HepG2 (cell line): ENCODE results near the gene MECR. TPM values are rescaled to one million over a fixed set of nuclear protein-coding genes. Genes with fewer than 3 reads are reported as not detected.

ENCODE experiments used
- ATAC-seq: fragments of 200-7000 bp; cut with Tn5 transposase; 3 replicates; pipeline ENCODE4 v1.9.1; 2020; ENCODE audit warnings: mild to moderate bottlenecking, moderate library complexity
- BruUV-seq: library from RNA; stranded (reverse); fragments of 400-500 nt; replicated peaks from 2 replicates; lab custom pipeline; 2021; lab: Mats Ljungman, UMichigan
- CTCF ChIA-PET: fragments of 300-600 bp; formaldehyde crosslinking; extraction: SDS; loops from one replicate; lab custom pipeline; 2021; ENCODE audit warnings: low total read pairs, inconsistent platforms, low intra/inter-chr PET ratio; lab: Yijun Ruan, JAX
- POLR2A ChIA-PET: fragments of 350-600 bp; sonication (Branson Sonifier 250); formaldehyde crosslinking; loops from one replicate; lab custom pipeline; 2020; ENCODE audit warnings: antibody characterized with exemption, inconsistent platforms; lab: Yijun Ruan, JAX
- DNase-seq: peaks from one replicate; pipeline ENCODE4 v3.0.0-alpha.2; 2015; ENCODE audit warnings: low spot score
- FAIRE-seq: peaks from 3 replicates; lab custom pipeline; 2011; peaks lifted over from hg19 to GRCh38; lab: Jason Lieb, UNC
- H2AFZ ChIP-seq: one replicate; pipeline ENCODE4 v1.6.1; 2011; ENCODE audit warnings: low read length, inconsistent platforms
- H3K27ac ChIP-seq: fragments of 300-600 bp; 3 replicates; pipeline ENCODE4 v1.8.0; 2011; ENCODE audit warnings: mixed run types, mild to moderate bottlenecking, mixed read lengths, low read length, inconsistent platforms; ENCODE audit not compliant: insufficient read depth; ENCODE audit errors: extremely low read length
- H3K27me3 ChIP-seq, 2 experiments: fragments of 200-600 bp in 1 of 2; 2 replicates in 1 of 2; 3 replicates in 1 of 2; pipeline versions ENCODE4 v1.6.0 to v1.8.0; 2011; ENCODE audit warnings: low read length in 2 of 2, mild to moderate bottlenecking in 2 of 2, moderate library complexity in 2 of 2, inconsistent platforms in 1 of 2; ENCODE audit not compliant: insufficient read depth in 2 of 2, control insufficient read depth in 1 of 2
- H3K36me3 ChIP-seq, 2 experiments: fragments of 200-600 bp in 1 of 2; replicated peaks in 1 of 2; 2 replicates in 1 of 2; 3 replicates in 1 of 2; pipeline versions ENCODE4 v1.5.1 to v1.8.0; 2011; ENCODE audit warnings: low read length in 2 of 2, inconsistent platforms in 1 of 2; ENCODE audit not compliant: insufficient read depth in 2 of 2, control insufficient read depth in 1 of 2
- H3K4me1 ChIP-seq: 2 replicates; pipeline ENCODE4 v1.5.1; 2012; ENCODE audit warnings: low read length, inconsistent platforms; ENCODE audit not compliant: insufficient read depth
- H3K4me2 ChIP-seq: 2 replicates; pipeline ENCODE4 v1.6.0; 2011; ENCODE audit warnings: low read depth, low read length, inconsistent platforms
- H3K4me3 ChIP-seq, 3 experiments: fragments of 200-600 bp in 1 of 3; sonication (generic), shearing (Covaris generic) in 1 of 3; replicated peaks in 1 of 3; 2 replicates each; pipeline ENCODE4 v1.5.1; 2011 to 2016; ENCODE audit warnings: low read length in 3 of 3, inconsistent platforms in 2 of 3, low read depth in 2 of 3, mild to moderate bottlenecking in 2 of 3, control low read depth in 1 of 3, mixed read lengths in 1 of 3; ENCODE audit not compliant: insufficient read depth in 1 of 3
- H3K79me2 ChIP-seq: one replicate; pipeline ENCODE4 v1.6.1; 2011; ENCODE audit warnings: low read length, inconsistent platforms; ENCODE audit not compliant: insufficient read depth
- H3K9ac ChIP-seq: 2 replicates; pipeline ENCODE4 v1.6.0; 2011; ENCODE audit warnings: mild to moderate bottlenecking, low read depth, low read length, inconsistent platforms; ENCODE audit not compliant: insufficient read depth
- H3K9me3 ChIP-seq: 2 replicates; pipeline ENCODE4 v1.5.1; 2012; ENCODE audit warnings: mild to moderate bottlenecking, low read length
- H4K20me1 ChIP-seq: 2 replicates; pipeline ENCODE4 v1.6.0; 2011; ENCODE audit warnings: inconsistent platforms, mild to moderate bottlenecking, low read length, moderate library complexity; ENCODE audit not compliant: insufficient read depth
- AGO2 ChIP-seq: fragments of 200-400 bp; formaldehyde crosslinking; optimal IDR thresholded peaks from 2 replicates; pipeline ENCODE3; 2017; ENCODE audit warnings: mild to moderate bottlenecking, low read depth, low read length, moderate library complexity
- BRCA1 ChIP-seq: sonication (generic); formaldehyde crosslinking; IDR thresholded peaks from 2 replicates; pipeline ENCODE4 v1.4.0; 2020; ENCODE audit warnings: missing genetic modification reagents
- FUBP1 ChIP-seq: sonication (generic); formaldehyde crosslinking; IDR thresholded peaks from 2 replicates; pipeline ENCODE4 v1.5.1; 2020; ENCODE audit warnings: missing genetic modification reagents, mild to moderate bottlenecking, borderline replicate concordance
- HNRNPK ChIP-seq: fragments of 200-400 bp; formaldehyde crosslinking; IDR thresholded peaks from 2 replicates; pipeline ENCODE4 v1.6.1; 2018; ENCODE audit warnings: low read length, low read depth, moderate library complexity, mild to moderate bottlenecking; ENCODE audit not compliant: poor library complexity, severe bottlenecking
- IKZF5 ChIP-seq: IDR thresholded peaks from 2 replicates; pipeline ENCODE4 v1.6.1; 2018; ENCODE audit warnings: missing genetic modification reagents, mild to moderate bottlenecking, missing compliant biosample characterization
- LBX2 ChIP-seq: sonication (generic); formaldehyde crosslinking; IDR thresholded peaks from 2 replicates; pipeline ENCODE4 v1.5.0; 2020; ENCODE audit warnings: missing genetic modification reagents, mild to moderate bottlenecking, borderline replicate concordance
- NCOA5 ChIP-seq: sonication (generic); formaldehyde crosslinking; IDR thresholded peaks from 2 replicates; pipeline ENCODE4 v1.4.0; 2020; ENCODE audit warnings: missing genetic modification reagents
- RAD21 ChIP-seq: fragments of 450-650 bp; formaldehyde crosslinking; IDR thresholded peaks from 2 replicates; pipeline ENCODE4 v1.5.0; 2020; ENCODE audit warnings: mild to moderate bottlenecking
- RCOR2 ChIP-seq: IDR thresholded peaks from 2 replicates; pipeline ENCODE4 v1.6.1; 2016; ENCODE audit warnings: missing biosample characterization, missing genetic modification reagents
- SMAD1 ChIP-seq: sonication (generic); formaldehyde crosslinking; IDR thresholded peaks from 2 replicates; pipeline ENCODE4 v1.4.0; 2020; ENCODE audit warnings: missing genetic modification reagents, low read depth, mild to moderate bottlenecking, borderline replicate concordance
- SOX6 ChIP-seq, 2 experiments: fragments of 450-650 bp in 1 of 2; sonication (generic) in 1 of 2; formaldehyde crosslinking in 1 of 2; IDR thresholded peaks; 2 replicates each; pipeline versions ENCODE4 v1.4.0 to v1.6.1; 2017 to 2020; ENCODE audit warnings: antibody characterized with exemption in 1 of 2, mild to moderate bottlenecking in 1 of 2, missing genetic modification reagents in 1 of 2
- STAG1 ChIP-seq: sonication (generic); formaldehyde crosslinking; IDR thresholded peaks from 2 replicates; pipeline ENCODE4 v1.4.0; 2020; ENCODE audit warnings: missing genetic modification reagents
- TSC22D2 ChIP-seq: sonication (generic); formaldehyde crosslinking; IDR thresholded peaks from 2 replicates; pipeline ENCODE4 v1.5.1; 2020; ENCODE audit warnings: missing genetic modification reagents, mild to moderate bottlenecking, borderline replicate concordance
- ZBTB26 ChIP-seq: IDR thresholded peaks from 2 replicates; pipeline ENCODE4 v1.6.1; 2016; ENCODE audit warnings: missing compliant biosample characterization, missing genetic modification reagents, borderline replicate concordance
- WGBS: methylation state at CpG from one replicate; pipeline ENCODE4 v1.1.6; 2017; ENCODE audit warnings: low lambda C conversion rate; 5-methylcytosine and 5-hydroxymethylcytosine counted together
- in situ Hi-C: cut with HindIII; loops from 2 replicates; pipeline ENCODE4 v1.10.0; 2017; ENCODE audit warnings: low pct_unique_long_range_greater_than_20kb; ENCODE audit not compliant: extremely low pct_ligation_motif_present
- intact Hi-C: fragments of 100-400 bp; cut with micrococcal nuclease; formaldehyde crosslinking; loops from one replicate; pipeline ENCODE4 v1.10.0; 2022; ENCODE audit not compliant: unreplicated experiment
- polyA plus RNA-seq, 8 experiments: library from polyadenylated mRNA; depleted of rRNA in 3 of 8; stranded (reverse) in 7 of 8; unstranded in 1 of 8; fragments of >200 nt; fragmentation: Illumina TruSeq in 4 of 8; extraction: Trizol in 4 of 8; gene quantifications; 2 replicates each; pipeline versions ENCODE4 v1.2.1 to v1.2.3, GENCODE V29; 2011 to 2016; ENCODE audit warnings: low read depth in 4 of 8, missing spikeins in 1 of 8, mixed read lengths in 1 of 8; ENCODE audit not compliant: insufficient read depth in 1 of 8
- total RNA-seq, 5 experiments: library from RNA; depleted of rRNA; stranded (reverse); fragments of >200 nt; fragmentation: Illumina TruSeq; extraction: Trizol; gene quantifications; 2 replicates each; pipeline ENCODE4 v1.2.3, GENCODE V29; 2016; ENCODE audit warnings: low read depth in 1 of 5

Gene MECR
- total and polyA plus RNA-seq, 2 of the 13 experiments (the other 11 are each of a cell fraction or from before 2014, with no cell fraction given): 18.8 to 24.9 TPM

- TF ChIP-seq SMAD1 (CRISPR knock-in tag) (no peak), RAD21 (CRISPR knock-in tag) (peak; percentile 66; the same call in 1 of the 2 replicates), RCOR2 (no peak), STAG1 (CRISPR knock-in tag) (peak; percentile 72), IKZF5 (CRISPR knock-in tag) (0 out of 2 replicates have a peak, but pooled peaks have one; percentile 24)
These were observed 33.2 kb downstream of the MECR start (continued) for GRCh38 chr1:29197590-29197924.

- Histone ChIP-seq H3K4me2 (no peak overlapping the region), H3K9ac (no peak overlapping the region; the same call in 1 of the 2 replicates), H3K36me3 (peaks cover 22 to 46% of the 10 kb centered on the region in 2 experiments), H3K4me3 (no peak overlapping the region), H3K27ac (no peak overlapping the region), H4K20me1 (no peaks in the 10 kb centered on the region), H3K79me2 (no peaks in the 10 kb centered on the region), H3K9me3 (no peaks in the 10 kb centered on the region), H3K27me3 (no peaks in the 10 kb centered on the region), H2AFZ (no peak overlapping the region), H3K4me1 (peaks cover 14% of the 10 kb centered on the region)
- no peak for TF ChIP-seq AGO2
- TF ChIP-seq TSC22D2 (CRISPR knock-in tag): no peak
- TF ChIP-seq SOX6 (IDR thresholded peaks at IDR 0.05): no peak
- TF ChIP-seq SOX6 (CRISPR knock-in tag; IDR thresholded peaks at IDR 0.05): no peak
- no peak for TF ChIP-seq BRCA1 (CRISPR knock-in tag)
- no peak for TF ChIP-seq FUBP1
- TF ChIP-seq NCOA5 (CRISPR knock-in tag): no peak
- no peak for TF ChIP-seq LBX2 (CRISPR knock-in tag)
- TF ChIP-seq HNRNPK: no peak
- TF ChIP-seq ZBTB26: no peak
- intact Hi-C loops (loop anchor here (1.0 kb wide), 2 partner anchors 51 to 316 kb away; no protein-coding TSS in a partner anchor), in situ Hi-C loops (loop anchor here (5.0 kb wide), 1 partner anchor 315 kb away; no protein-coding TSS in a partner anchor)
- CTCF ChIA-PET: interaction anchor here (0.7 to 2.0 kb wide), 2 partner anchors 9 to 315 kb away, joined by 4 to 8 read pairs; no protein-coding TSS in a partner anchor
- FAIRE-seq: no peak
- ATAC-seq: no peak
- 95% methylated on average over 6 of the region's 7 CpGs for WGBS
- POLR2A ChIA-PET: interaction anchor here (0.6 to 2.4 kb wide), 4 partner anchors 10 to 194 kb away, joined by 3 to 30 read pairs (median 3); partner anchors contain the start of gene SRSF4
- no peak for DNase-seq
- no TSS peak for BruUV-seq
These were observed 33.7 kb downstream of the MECR start for GRCh38 chr1:29196863-29197589.
